HG02852 (cell line): ENCODE data around the gene EBPL.

Experiments used
- ATAC-seq: cut with Tn5 transposase; IDR thresholded peaks from one replicate; pipeline ENCODE4 v1.9.1; 2021; ENCODE audit warnings: mild to moderate bottlenecking, moderate library complexity; ENCODE audit not compliant: unreplicated experiment

The EBPL gene

DNA sequence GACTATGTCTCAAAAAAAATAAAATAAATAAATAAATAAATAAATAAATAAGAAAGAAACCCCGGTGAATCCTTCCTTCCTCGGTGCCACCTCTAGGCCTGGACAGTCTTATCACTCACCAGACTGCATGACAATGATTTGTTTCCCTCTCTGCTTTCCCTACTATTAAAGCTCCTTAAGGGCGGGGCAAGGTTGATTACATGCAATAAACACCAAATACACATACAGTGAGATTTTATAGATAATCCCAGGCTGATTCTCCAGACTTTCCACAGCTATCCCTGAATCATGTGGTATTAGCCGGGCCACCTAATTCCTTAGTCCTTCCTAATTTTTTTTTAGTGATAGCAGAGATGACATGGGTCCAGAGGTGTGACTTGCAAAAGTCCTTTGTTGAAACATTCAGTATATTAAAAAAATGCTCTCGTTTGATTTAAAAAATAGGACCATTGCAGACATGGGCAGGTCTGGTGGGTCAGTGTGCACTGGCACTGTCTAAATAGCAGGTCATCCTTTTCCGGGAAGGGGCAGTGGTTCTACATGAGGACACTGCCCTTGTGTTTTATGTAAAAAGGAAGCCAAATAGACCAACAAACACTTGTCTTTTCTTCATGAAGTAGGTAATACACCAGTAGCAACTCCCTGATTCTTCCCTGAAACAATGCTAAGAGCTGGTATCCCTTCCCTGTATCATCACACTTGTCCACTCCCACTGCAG is 14.5 kb downstream of the EBPL start:
- ATAC-seq = no peak

DNA sequence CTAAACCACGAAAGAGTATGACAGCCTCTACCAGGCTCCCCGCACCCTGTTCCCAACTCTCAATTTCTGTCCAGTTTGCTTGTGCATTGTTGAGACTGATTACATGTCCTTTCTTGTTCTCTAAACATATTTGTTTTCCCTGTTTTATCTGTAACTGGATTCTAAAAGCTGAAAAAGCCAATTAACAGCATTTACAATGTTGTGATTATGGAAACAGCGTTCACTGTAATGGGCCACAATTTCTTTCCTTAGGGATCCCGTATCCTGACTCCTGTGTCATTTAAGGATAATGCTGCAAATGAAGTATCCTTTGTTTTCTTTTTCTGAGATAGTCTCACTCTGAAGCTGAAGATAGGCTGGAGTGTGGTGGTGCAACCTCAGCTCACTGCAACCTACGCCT is 20.5 kb downstream of the EBPL start:
- ATAC-seq = no peak

DNA sequence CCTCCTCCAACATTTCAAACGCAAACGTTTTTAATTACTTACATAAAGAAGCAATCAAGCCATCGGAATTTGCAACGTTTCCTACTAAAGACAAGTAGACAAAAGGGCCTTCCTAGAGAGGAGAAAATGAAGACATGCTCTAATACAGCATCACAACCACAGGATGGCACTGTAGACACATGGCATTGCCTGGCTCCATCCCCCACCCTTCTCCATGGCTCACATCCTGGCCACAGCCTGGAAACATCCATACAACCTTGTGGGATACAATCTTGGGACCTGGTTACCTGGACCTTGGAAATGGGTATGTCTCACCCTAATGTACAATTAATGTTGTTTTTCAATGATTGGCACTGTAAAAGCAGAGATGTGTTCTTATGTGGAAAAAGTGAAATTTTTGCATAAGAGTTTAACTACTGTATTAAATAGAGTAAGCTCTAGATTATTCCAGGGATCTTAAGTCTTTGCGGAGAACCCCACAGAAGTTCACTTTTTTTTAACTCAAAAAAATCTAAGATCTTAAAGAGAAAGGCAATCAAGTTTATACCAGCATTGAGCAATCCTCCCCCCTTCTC is 21.5 kb downstream of the EBPL start:
- ATAC-seq = peak; percentile 72

GRCh38 chr13:49667773-49668172 is 23.5 kb downstream of the EBPL start:
- ATAC-seq = no peak

DNA sequence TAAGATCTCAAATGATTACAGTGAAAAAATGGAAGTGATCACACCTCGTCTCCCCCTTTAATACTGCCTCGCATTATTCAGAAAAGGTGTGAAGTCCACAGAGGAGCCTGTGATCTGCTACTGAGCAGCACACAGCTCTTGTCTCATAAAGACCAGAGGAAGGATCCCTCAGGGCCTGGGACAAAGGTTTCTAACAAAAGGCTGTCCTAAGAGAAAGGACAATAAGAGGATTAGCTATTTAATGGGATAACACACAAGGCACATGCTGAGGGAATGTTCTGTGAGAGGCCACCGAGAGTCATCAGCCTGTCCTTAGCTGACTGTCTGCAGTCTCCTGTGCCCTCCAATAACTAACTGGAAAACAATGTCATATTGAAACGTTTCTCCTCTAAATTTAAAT is 26.7 kb downstream of the EBPL start:
- no peak for ATAC-seq

DNA sequence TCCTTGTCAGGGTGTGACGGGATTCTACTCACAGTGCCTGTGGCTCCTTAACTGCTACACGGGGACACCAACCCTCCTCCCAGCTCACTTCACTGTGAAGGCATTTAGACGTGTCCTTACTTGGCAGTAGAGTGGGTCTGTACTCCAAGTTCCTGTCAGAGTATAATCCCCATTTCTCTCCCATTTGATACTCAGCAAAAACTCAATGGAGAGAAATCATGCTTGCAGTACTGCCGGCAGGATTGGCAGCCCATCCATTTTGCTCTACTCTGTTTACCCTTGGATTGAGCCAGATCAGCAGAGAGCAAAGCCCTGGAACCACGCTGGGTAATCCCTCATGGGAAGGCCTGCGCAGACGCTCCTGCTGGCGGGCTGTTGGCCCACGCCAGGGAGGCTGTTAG is 34.0 kb downstream of the EBPL start:
- ATAC-seq = no peak

DNA sequence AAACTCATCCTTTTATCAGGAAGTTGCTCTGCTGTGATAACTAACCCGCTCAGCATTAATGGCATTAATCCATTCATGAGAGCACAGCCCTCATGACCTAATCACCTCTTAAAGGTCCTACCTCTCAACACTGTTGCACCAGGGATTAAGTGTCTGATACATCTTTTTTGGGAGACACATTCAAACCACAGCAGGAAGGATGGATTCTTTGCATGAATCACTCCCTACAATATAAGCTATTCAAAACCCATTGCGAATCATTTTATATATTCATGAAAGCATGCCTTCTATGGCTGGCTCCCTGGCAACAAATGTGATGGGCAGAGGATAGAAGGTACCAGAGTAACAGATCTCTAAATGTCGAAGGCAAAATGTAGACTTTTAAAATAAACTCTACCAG is 35.4 kb downstream of the EBPL start:
- no peak for ATAC-seq

GRCh38 chr13:49654011-49654410 is 37.3 kb downstream of the EBPL start:
- ATAC-seq = no peak

- ATAC-seq = no peak
Observed at GRCh38 chr13:49653478-49653877, 37.8 kb downstream of the EBPL start.

GRCh38 chr13:49652355-49653305 is 38.7 kb downstream of the EBPL start:
- ATAC-seq = no peak

- ATAC-seq = no peak
Observed at GRCh38 chr13:49651570-49652354, 39.5 kb downstream of the EBPL start.

DNA sequence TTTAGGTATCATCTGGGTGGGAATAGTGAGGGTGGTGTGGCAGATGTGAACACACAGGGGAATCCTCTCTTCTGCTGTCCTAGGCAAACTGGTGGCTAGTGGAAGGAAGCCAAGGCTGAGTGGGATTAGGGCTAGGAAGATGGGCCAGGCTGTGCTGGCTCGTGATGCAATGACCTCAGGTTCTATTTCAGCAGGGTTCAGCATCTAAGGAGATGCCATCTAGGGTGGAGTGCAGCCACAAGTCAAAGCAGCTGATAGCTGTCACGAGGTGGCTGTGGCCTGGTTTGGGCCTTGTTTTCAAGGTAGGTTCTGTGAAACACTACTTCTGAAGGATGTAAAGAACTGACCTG is 41.3 kb downstream of the EBPL start:
- ATAC-seq = no peak

GRCh38 chr13:49649244-49649962 is 41.9 kb downstream of the EBPL start:
- no peak for ATAC-seq

DNA sequence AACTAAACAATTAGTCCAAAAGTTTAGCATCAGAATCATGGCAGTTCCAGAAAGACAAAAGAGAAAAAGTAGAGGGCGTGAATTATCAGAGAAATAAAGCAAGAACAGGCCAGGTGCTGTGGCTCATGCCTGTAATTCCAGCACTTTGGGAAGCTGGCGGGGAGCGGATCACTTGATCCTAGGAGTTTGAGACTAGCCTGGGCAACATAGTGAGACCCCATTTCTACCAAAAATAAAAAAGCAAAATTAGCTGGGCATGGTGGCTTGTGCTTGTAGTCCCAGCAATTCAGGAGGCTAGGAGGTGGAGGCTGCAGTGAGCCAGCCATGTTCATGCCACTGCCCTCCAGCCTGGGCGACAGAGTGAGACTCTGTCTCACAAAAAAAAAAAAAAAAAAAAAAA is 44.6 kb downstream of the EBPL start:
- no peak for ATAC-seq

DNA sequence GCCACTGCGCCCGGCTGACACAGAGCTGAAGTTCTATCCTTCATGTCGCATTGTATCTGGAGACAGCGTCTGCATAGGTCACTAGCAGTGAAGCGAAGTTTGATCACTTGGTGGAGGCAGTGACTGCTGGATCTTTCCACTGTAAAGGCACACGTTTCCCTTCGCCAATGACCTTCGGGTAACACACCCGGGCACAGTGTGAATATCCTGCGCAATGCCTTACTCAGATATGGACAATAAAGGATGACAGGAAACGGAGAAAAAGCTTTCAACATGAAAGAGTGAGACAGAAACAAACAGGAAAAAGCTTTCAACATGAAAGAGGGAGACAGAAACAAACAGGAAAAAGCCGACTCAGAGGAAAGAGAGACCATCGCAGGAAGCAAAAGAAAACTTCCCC is 45.8 kb downstream of the EBPL start:
- no peak for ATAC-seq

GRCh38 chr13:49643035-49643646 is 48.1 kb downstream of the EBPL start:
- ATAC-seq = no peak

GRCh38 chr13:49641801-49642291 is 49.4 kb downstream of the EBPL start:
- ATAC-seq = no peak

DNA sequence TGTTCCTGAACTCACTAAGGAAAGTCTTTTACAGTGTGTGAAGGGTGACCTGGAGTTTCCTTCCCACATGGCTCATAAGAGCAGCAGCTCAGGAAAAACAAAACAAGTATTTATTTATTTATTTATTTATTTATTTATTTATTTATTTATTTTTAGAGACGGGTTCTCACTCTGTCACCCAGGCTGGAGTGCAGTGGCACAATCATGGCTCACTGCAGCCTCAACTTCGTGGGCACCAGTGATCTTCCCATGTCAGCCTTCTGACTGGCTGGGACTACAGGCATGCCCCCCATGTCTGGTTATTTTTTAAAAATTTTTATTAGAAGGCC is 52.6 kb downstream of the EBPL start:
- ATAC-seq = no peak

DNA sequence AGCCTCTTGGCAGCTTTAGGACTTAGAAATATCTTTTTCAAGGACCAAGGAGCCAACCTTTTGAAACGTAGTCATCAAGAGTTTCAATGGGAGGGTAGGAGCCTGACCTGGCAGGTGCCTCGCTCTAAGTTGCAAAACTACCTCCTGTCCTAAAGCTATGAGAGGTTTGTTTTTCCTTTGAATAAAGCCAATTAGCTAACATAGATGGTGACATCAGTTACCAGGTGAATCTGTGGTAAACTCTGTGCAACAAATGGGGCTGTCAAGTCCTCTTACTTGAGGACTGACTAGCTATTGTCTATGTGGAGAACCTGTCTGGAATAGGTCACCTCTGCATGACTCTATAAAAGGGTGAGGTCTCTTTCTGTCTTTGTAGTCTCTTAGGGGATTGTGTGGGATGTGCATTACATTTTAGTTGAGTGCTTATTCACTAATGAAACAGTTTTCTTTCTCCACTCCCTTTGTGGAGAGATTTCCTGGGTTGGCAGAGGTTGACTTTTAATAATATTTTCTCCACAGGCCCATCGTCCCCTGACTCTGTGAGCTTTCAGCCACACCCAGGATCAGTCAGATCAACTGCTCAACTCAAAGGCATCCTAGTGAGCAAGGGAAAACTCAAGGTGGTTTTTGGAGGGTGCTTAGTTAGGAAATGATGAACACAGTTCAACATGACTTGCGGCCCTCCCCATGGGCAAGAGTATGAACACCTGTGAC is 53.1 kb downstream of the EBPL start:
- ATAC-seq = no peak
